A549 (cell line): ENCODE data around the gene S100A1.

Experiments
- BHLHE40 ChIP-seq: IDR thresholded peaks from 2 replicates; pipeline ENCODE4 v1.6.1; 2012; ENCODE audit warnings: low read depth, low read length, inconsistent platforms
- CEBPB ChIP-seq, 2 experiments: fragments of >200 bp in 1 of 2; sonication (Bioruptor Twin) in 1 of 2; formaldehyde crosslinking in 1 of 2; IDR thresholded peaks; 2 replicates each; pipeline ENCODE4 v1.6.1; 2012 to 2016
- HDAC2 ChIP-seq: fragments of 200-600 bp; sonication (generic); IDR thresholded peaks from 2 replicates; pipeline ENCODE4 v1.6.1; 2016
- MAFK ChIP-seq: fragments of 450-650 bp; IDR thresholded peaks from 2 replicates; pipeline ENCODE4 v1.6.1; 2014; ENCODE audit not compliant: partially characterized antibody
- MAX ChIP-seq: IDR thresholded peaks from 2 replicates; pipeline ENCODE4 v1.6.1; 2012
- NFE2L2 ChIP-seq: fragments of 150-350 bp; conservative IDR thresholded peaks from 2 replicates; pipeline ENCODE4 v1.6.1; 2014; ENCODE audit warnings: low read length
- POLR2A ChIP-seq: IDR thresholded peaks from 2 replicates; pipeline ENCODE4 v1.6.1; 2012; ENCODE audit warnings: mild to moderate bottlenecking, low read length
- RFX5 ChIP-seq: fragments of 450-650 bp; IDR thresholded peaks from 2 replicates; pipeline ENCODE4 v1.7.1; 2014; ENCODE audit warnings: antibody characterized with exemption, mild to moderate bottlenecking, moderate library complexity
- SREBF2 ChIP-seq: fragments of 450-650 bp; IDR thresholded peaks from 2 replicates; pipeline ENCODE4 v1.6.1; 2014; ENCODE audit warnings: mild to moderate bottlenecking, moderate library complexity
- ZC3H11A ChIP-seq: fragments of 450-650 bp; IDR thresholded peaks from 2 replicates; pipeline ENCODE4 v1.6.1; 2014; ENCODE audit warnings: antibody characterized with exemption, mild to moderate bottlenecking

- TF ChIP-seq SREBF2 (no peak), HDAC2 (no peak), MAX (no peak), CEBPB (IDR thresholded peaks at IDR 0.05) (no peak), BHLHE40 (no peak), MAFK (no peak), POLR2A (no peak), ZC3H11A (no peak), RFX5 (no peak), NFE2L2 (no peak)
Measured at GRCh38 chr1:153643816-153644215, 15.6 kb downstream of the S100A1 start.
